ENCODE results near the gene JTB.

The JTB gene

GRCh38 chr1:153944005-153944826, 33.3 kb downstream of the JTB start:
- TF ChIP-seq CTCF (conservative IDR thresholded peaks at IDR 0.05; ENCODE audit: low read depth, low read length): no peak
- H4K20me1 ChIP-seq (ENCODE audit: insufficient read depth): no peaks in the 10 kb centered on the region
- H3K9ac ChIP-seq: no peak overlapping the region
- H3K27me3 ChIP-seq (ENCODE audit: insufficient read depth, low read depth): no peaks in the 10 kb centered on the region
- peaks cover 16% of the 10 kb centered on the region for H3K4me1 ChIP-seq (ENCODE audit: low read depth, poor library complexity, severe bottlenecking)
- no peaks in the 10 kb centered on the region for H3K36me3 ChIP-seq (ENCODE audit: insufficient read depth)
- H3K4me2 ChIP-seq: peak overlapping the region; percentile 87; the same call in 1 of the 2 replicates
- peaks cover 21% of the 10 kb centered on the region; the same call in 1 of the 2 replicates for H3K79me2 ChIP-seq (ENCODE audit: insufficient read depth, low read depth)
- no peak overlapping the region for H3K27ac ChIP-seq
- no peak overlapping the region for H3K4me3 ChIP-seq (IDR thresholded peaks at IDR 0.05; ENCODE audit: insufficient read depth, low read depth, low read length)
- no peak overlapping the region for H2AFZ ChIP-seq (ENCODE audit: low read depth)

- H3K4me2 ChIP-seq: no peak overlapping the region
- H3K4me3 ChIP-seq (IDR thresholded peaks at IDR 0.05; ENCODE audit: insufficient read depth, low read depth, low read length): no peak overlapping the region
- H3K4me1 ChIP-seq (ENCODE audit: low read depth, poor library complexity, severe bottlenecking): peaks cover 16% of the 10 kb centered on the region
- no peak overlapping the region for H3K9ac ChIP-seq
- H3K36me3 ChIP-seq (ENCODE audit: insufficient read depth): no peaks in the 10 kb centered on the region
- H3K27ac ChIP-seq: no peak overlapping the region
- no peaks in the 10 kb centered on the region for H4K20me1 ChIP-seq (ENCODE audit: insufficient read depth)
- TF ChIP-seq CTCF (conservative IDR thresholded peaks at IDR 0.05; ENCODE audit: low read depth, low read length): no peak
- no peaks in the 10 kb centered on the region for H3K27me3 ChIP-seq (ENCODE audit: insufficient read depth, low read depth)
- peaks cover 21% of the 10 kb centered on the region; the same call in 1 of the 2 replicates for H3K79me2 ChIP-seq (ENCODE audit: insufficient read depth, low read depth)
- no peak overlapping the region for H2AFZ ChIP-seq (ENCODE audit: low read depth)
These were observed 34.5 kb downstream of the JTB start for GRCh38 chr1:153942766-153943549.

- no peak overlapping the region for H3K4me2 ChIP-seq
- H3K36me3 ChIP-seq (ENCODE audit: insufficient read depth): no peaks in the 10 kb centered on the region
- no peak overlapping the region for H3K4me3 ChIP-seq (IDR thresholded peaks at IDR 0.05; ENCODE audit: insufficient read depth, low read depth, low read length)
- H3K4me1 ChIP-seq (ENCODE audit: low read depth, poor library complexity, severe bottlenecking): peaks cover 16% of the 10 kb centered on the region
- peaks cover 21% of the 10 kb centered on the region; the same call in 1 of the 2 replicates for H3K79me2 ChIP-seq (ENCODE audit: insufficient read depth, low read depth)
- no peaks in the 10 kb centered on the region for H3K27me3 ChIP-seq (ENCODE audit: insufficient read depth, low read depth)
- no peak overlapping the region for H3K9ac ChIP-seq
- H3K27ac ChIP-seq: no peak overlapping the region
- no peak for TF ChIP-seq CTCF (conservative IDR thresholded peaks at IDR 0.05; ENCODE audit: low read depth, low read length)
- no peaks in the 10 kb centered on the region for H4K20me1 ChIP-seq (ENCODE audit: insufficient read depth)
- H2AFZ ChIP-seq (ENCODE audit: low read depth): no peak overlapping the region
These were observed 35.4 kb downstream of the JTB start for GRCh38 chr1:153941826-153942725.

- H3K79me2 ChIP-seq (ENCODE audit: insufficient read depth, low read depth): peaks cover 19% of the 10 kb centered on the region; the same call in 1 of the 2 replicates
- H3K4me1 ChIP-seq (ENCODE audit: low read depth, poor library complexity, severe bottlenecking): peaks cover 11% of the 10 kb centered on the region
- H2AFZ ChIP-seq (ENCODE audit: low read depth): no peak overlapping the region
- no peak overlapping the region for H3K4me3 ChIP-seq (IDR thresholded peaks at IDR 0.05; ENCODE audit: insufficient read depth, low read depth, low read length)
- H3K27ac ChIP-seq: no peak overlapping the region
- TF ChIP-seq CTCF (conservative IDR thresholded peaks at IDR 0.05; ENCODE audit: low read depth, low read length): no peak
- H3K36me3 ChIP-seq (ENCODE audit: insufficient read depth): no peaks in the 10 kb centered on the region
- H3K9ac ChIP-seq: no peak overlapping the region
- no peaks in the 10 kb centered on the region for H4K20me1 ChIP-seq (ENCODE audit: insufficient read depth)
- no peaks in the 10 kb centered on the region for H3K27me3 ChIP-seq (ENCODE audit: insufficient read depth, low read depth)
- no peak overlapping the region for H3K4me2 ChIP-seq
These were observed 36.7 kb downstream of the JTB start for GRCh38 chr1:153940756-153941155.

Data from KMS-11 (cell line).